Activated CD8-positive, alpha-beta T cell treated with anti-CD3 and anti-CD28 coated beads for 36 hours (primary cell): Measurements from ENCODE around the gene LPA. TPM values are rescaled to one million over a fixed set of nuclear protein-coding genes. Genes with fewer than 3 reads are reported as not detected.
"Not testable (repeated sequence)": the region's sequence is repeated elsewhere in the genome, so short reads cannot be mapped to it uniquely, and the experiment has no call there.

ENCODE experiments used
- ATAC-seq: fragments of 200-7000 bp; cut with Tn5 transposase; one replicate; pipeline ENCODE4 v1.10.0; 2021; ENCODE audit warnings: mild to moderate bottlenecking, moderate library complexity
- CTCF ChIA-PET: fragments of 350-600 bp; sonication (Branson Sonifier 250); formaldehyde crosslinking; loops from one replicate; lab custom pipeline; 2021; ENCODE audit warnings: antibody characterized with exemption; lab: Charles Lee
- POLR2A ChIA-PET: fragments of 350-600 bp; sonication (Branson Sonifier 250); formaldehyde crosslinking; loops from one replicate; lab custom pipeline; 2021; ENCODE audit warnings: antibody characterized with exemption; lab: Charles Lee
- DNase-seq: peaks from one replicate; pipeline ENCODE4 v3.0.0-alpha.2; 2020
- H3K27ac Mint-ChIP-seq: one replicate; pipeline ENCODE4 v1.8.0; 2021; ENCODE audit warnings: mild to moderate bottlenecking, mixed read lengths
- H3K27me3 Mint-ChIP-seq: one replicate; pipeline ENCODE4 v1.8.0; 2021; ENCODE audit warnings: mixed read lengths
- H3K36me3 Mint-ChIP-seq: one replicate; pipeline ENCODE4 v1.8.0; 2021; ENCODE audit warnings: low read depth, mixed read lengths
- H3K4me1 Mint-ChIP-seq: one replicate; pipeline ENCODE4 v1.8.0; 2021; ENCODE audit warnings: low read depth, mixed read lengths
- H3K4me3 Mint-ChIP-seq: one replicate; pipeline ENCODE4 v1.8.0; 2021; ENCODE audit warnings: mild to moderate bottlenecking, moderate library complexity, mixed read lengths
- H3K9me3 Mint-ChIP-seq: one replicate; pipeline ENCODE4 v1.8.0; 2021; ENCODE audit warnings: mixed read lengths
- intact Hi-C: fragments of 100-400 bp; cut with micrococcal nuclease; formaldehyde crosslinking; loops from one replicate; pipeline ENCODE4 v1.10.0; 2022
- total RNA-seq, 2 experiments: library from RNA; stranded (reverse); gene quantifications; one replicate each; pipeline ENCODE4 v1.2.3, GENCODE V29; 2021
- TF ChIP-seq, protein P1 (sequence below): fragments of 200-600 bp; IDR thresholded peaks from one replicate; pipeline ENCODE4 v1.8.0; 2022; ENCODE audit warnings: antibody characterized with exemption, mild to moderate bottlenecking

Gene LPA
- total RNA-seq, 2 experiments from 2014 or later = not detected

DNA sequence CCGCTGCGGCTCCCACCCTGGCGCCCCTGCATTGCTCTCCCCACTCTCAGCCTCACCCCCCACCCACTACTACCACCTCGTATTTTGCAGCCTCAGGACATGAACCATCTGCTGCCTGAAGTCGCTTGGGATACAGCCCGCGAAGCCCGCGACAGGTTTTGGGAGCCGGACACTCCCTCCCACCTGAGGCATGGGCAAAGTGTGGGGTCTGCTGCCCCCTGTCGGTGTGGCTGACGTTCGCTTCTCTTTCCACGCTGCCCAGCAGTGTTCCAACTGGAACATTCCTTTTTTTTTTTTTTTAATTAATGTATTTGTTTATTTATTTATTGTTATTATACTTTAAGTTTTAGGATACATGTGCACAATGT is 15.3 kb upstream of the LPA start:
- Mint-ChIP-seq H3K27ac (no peak overlapping the region), H3K27me3 (no peaks in the 10 kb centered on the region), H3K36me3 (no peaks in the 10 kb centered on the region), H3K4me1 (no peaks in the 10 kb centered on the region), H3K4me3 (no peak overlapping the region), H3K9me3 (no peaks in the 10 kb centered on the region)
- ChIA-PET CTCF (no interaction called here), POLR2A (no interaction called here)
- TF ChIP-seq, protein P1, sequence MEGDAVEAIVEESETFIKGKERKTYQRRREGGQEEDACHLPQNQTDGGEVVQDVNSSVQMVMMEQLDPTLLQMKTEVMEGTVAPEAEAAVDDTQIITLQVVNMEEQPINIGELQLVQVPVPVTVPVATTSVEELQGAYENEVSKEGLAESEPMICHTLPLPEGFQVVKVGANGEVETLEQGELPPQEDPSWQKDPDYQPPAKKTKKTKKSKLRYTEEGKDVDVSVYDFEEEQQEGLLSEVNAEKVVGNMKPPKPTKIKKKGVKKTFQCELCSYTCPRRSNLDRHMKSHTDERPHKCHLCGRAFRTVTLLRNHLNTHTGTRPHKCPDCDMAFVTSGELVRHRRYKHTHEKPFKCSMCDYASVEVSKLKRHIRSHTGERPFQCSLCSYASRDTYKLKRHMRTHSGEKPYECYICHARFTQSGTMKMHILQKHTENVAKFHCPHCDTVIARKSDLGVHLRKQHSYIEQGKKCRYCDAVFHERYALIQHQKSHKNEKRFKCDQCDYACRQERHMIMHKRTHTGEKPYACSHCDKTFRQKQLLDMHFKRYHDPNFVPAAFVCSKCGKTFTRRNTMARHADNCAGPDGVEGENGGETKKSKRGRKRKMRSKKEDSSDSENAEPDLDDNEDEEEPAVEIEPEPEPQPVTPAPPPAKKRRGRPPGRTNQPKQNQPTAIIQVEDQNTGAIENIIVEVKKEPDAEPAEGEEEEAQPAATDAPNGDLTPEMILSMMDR = no peak
- DNase-seq = no peak
- ATAC-seq = no peak
- intact Hi-C loops = loop anchor here (10.0 kb wide), 1 partner anchor 85 kb away; no protein-coding TSS in a partner anchor

DNA sequence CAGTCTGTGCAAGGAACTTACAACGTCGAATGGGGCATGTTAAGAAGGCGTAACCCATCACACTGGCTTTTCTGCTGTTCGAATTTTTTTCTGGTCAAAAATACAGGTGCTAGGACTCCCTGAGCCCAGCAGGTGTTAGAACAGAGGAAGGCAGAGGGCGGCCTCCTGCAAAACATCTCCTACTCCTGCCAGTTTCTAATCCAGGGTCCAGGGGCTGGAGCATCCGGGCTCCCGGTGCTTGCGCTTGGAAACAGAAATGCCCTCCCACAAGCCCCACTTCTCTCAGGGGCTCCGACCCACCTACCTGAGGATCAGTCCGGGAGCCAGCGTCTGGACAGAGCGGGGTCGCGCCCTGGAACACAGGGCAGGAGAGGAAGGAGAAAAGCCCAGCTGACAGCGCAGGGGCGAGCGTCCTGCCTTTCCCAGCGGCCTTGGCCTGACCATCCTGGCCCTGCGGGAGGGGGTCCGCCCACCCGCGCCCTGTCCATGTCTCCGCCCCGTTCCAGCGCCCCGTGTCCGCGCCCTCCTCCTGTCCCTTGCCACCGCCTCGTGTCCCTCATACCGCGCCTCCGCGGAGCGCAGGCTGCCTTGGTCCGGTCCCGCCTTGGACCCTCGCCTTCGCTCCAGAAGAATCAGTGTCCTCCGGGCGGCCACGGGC is 14.8 kb upstream of the LPA start:
- Mint-ChIP-seq H3K36me3 (no peaks in the 10 kb centered on the region), H3K27me3 (no peaks in the 10 kb centered on the region), H3K4me3 (no peak overlapping the region), H3K9me3 (no peaks in the 10 kb centered on the region), H3K4me1 (no peaks in the 10 kb centered on the region), H3K27ac (no peak overlapping the region)
- ChIA-PET POLR2A (no interaction called here), CTCF (no interaction called here)
- ATAC-seq = no peak
- TF ChIP-seq, protein P1 = no peak
- DNase-seq = no peak
- intact Hi-C loops = loop anchor here (10.0 kb wide), 1 partner anchor 84 kb away; no protein-coding TSS in a partner anchor

GRCh38 chr6:160678230-160678629 is 14.2 kb upstream of the LPA start:
- ATAC-seq (no peak), DNase-seq (no peak)
- CTCF ChIA-PET = no interaction called here
- POLR2A ChIA-PET = no interaction called here
- no peak overlapping the region for H3K4me3 Mint-ChIP-seq
- no peaks in the 10 kb centered on the region for H3K4me1 Mint-ChIP-seq
- H3K27me3 Mint-ChIP-seq = peaks cover 2% of the 10 kb centered on the region
- TF ChIP-seq, protein P1 = no peak
- no peak overlapping the region for H3K27ac Mint-ChIP-seq
- intact Hi-C loops = loop anchor here (10.0 kb wide), 1 partner anchor 83 kb away; no protein-coding TSS in a partner anchor
- H3K9me3 Mint-ChIP-seq = peaks cover 3% of the 10 kb centered on the region
- no peaks in the 10 kb centered on the region for H3K36me3 Mint-ChIP-seq

DNA sequence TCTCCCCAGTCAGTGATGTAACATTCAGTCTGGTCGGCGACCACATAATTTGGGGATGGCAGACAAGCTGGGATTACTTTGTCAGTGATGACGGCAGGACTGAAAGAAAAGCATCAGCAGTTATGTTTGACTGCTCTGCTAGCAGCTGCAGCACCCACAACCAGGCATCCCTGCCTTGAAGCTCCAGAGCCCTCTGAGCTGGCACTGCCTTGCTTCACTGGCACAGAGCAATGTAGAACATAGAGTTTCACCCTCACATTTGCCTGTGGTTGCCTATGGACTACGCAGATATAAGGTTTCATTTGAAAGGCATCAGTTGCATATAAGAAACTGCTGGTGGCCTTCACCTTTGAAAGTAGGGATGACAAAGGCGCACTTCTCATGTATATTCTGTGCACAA is 12.3 kb upstream of the LPA start:
- intact Hi-C loops = loop anchor here (10.0 kb wide), 1 partner anchor 82 kb away; no protein-coding TSS in a partner anchor
- H3K9me3 Mint-ChIP-seq, H3K4me1 Mint-ChIP-seq, POLR2A ChIA-PET, CTCF ChIA-PET, H3K36me3 Mint-ChIP-seq, H3K4me3 Mint-ChIP-seq, H3K27me3 Mint-ChIP-seq, ATAC-seq, DNase-seq, H3K27ac Mint-ChIP-seq: not testable (repeated sequence)

GRCh38 chr6:160668589-160668988 is 4.5 kb upstream of the LPA start:
- no peaks in the 10 kb centered on the region for H3K4me1 Mint-ChIP-seq
- no peaks in the 10 kb centered on the region for H3K36me3 Mint-ChIP-seq
- H3K27me3 Mint-ChIP-seq = peaks cover 7% of the 10 kb centered on the region
- CTCF ChIA-PET = no interaction called here
- ATAC-seq = no peak
- DNase-seq = no peak
- POLR2A ChIA-PET = no interaction called here
- intact Hi-C loops = loop anchor here (2.0 kb wide), 1 partner anchor 148 kb away; no protein-coding TSS in a partner anchor
- H3K9me3 Mint-ChIP-seq = peaks cover 4% of the 10 kb centered on the region
- TF ChIP-seq, protein P1 = no peak
- no peak overlapping the region for H3K4me3 Mint-ChIP-seq
- H3K27ac Mint-ChIP-seq = no peak overlapping the region
